H1 (cell line): ENCODE measurements around the gene USP10.
A peak's percentile ranks its signal among the peaks of the same experiment; 100 is the strongest.

Experiments used
- PHF8 ChIP-seq: fragments of 200-600 bp; sonication (generic); conservative IDR thresholded peaks from 2 replicates; pipeline ENCODE4 v1.7.1; 2012; ENCODE audit warnings: low read depth, mild to moderate bottlenecking, inconsistent platforms, low read length, moderate library complexity
- POLR2AphosphoS5 ChIP-seq: IDR thresholded peaks from 2 replicates; pipeline ENCODE4 v1.6.1; 2011; ENCODE audit warnings: low read depth, low read length
- TF ChIP-seq, protein P1 (sequence below), 3 experiments: IDR thresholded peaks; 1 replicate in 2 of 3; 2 replicates in 1 of 3; pipeline versions ENCODE4 v1.5.1 to v1.6.1; 2011; ENCODE audit warnings: low read length in 3 of 3, mild to moderate bottlenecking in 3 of 3, inconsistent platforms in 2 of 3, low read depth in 1 of 3, moderate library complexity in 1 of 3; ENCODE audit not compliant: insufficient read depth in 1 of 3; ENCODE audit errors: control extremely low read depth in 1 of 3

DNA sequence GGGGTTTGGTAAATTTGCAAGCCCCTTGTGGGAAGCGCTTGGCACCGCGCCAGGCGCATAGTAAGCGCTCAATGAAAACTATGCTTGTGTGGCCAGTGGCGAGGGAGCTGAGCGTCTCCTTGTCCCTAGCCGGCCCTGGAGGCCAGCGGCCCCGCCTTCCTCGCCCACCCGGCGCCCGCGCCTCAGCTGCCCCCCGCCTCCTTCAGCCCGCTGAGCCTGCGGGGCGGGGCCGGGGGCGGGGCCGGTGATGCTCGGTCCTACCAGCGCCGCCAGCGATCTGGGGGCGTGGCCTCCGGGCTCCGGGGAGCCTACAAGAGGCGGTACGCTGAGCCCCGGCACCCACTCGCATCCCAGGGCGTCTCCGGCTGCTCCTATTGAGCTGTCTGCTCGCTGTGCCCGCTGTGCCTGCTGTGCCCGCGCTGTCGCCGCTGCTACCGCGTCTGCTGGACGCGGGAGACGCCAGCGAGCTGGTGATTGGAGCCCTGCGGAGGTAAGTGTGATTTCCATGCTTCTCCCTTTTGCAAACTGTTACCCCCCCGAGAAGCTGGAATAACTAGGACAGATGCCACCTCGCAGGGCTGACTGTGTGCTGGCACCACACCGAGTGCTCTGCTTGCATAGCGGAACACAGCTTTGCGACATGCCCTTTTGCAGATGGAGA lies 120.0 kb downstream of the USP10 start, which contains the start of gene CRISPLD2:
- peak; percentile 53; the same call in 1 of the 2 replicates for TF ChIP-seq POLR2AphosphoS5
- TF ChIP-seq, protein P1, sequence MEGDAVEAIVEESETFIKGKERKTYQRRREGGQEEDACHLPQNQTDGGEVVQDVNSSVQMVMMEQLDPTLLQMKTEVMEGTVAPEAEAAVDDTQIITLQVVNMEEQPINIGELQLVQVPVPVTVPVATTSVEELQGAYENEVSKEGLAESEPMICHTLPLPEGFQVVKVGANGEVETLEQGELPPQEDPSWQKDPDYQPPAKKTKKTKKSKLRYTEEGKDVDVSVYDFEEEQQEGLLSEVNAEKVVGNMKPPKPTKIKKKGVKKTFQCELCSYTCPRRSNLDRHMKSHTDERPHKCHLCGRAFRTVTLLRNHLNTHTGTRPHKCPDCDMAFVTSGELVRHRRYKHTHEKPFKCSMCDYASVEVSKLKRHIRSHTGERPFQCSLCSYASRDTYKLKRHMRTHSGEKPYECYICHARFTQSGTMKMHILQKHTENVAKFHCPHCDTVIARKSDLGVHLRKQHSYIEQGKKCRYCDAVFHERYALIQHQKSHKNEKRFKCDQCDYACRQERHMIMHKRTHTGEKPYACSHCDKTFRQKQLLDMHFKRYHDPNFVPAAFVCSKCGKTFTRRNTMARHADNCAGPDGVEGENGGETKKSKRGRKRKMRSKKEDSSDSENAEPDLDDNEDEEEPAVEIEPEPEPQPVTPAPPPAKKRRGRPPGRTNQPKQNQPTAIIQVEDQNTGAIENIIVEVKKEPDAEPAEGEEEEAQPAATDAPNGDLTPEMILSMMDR (IDR thresholded peaks at IDR 0.05; ENCODE audit: control extremely low read depth in 1 of 3, insufficient read depth in 1 of 3, low read depth in 1 of 3, low read length in 3 of 3) = no peak
- TF ChIP-seq PHF8 = no peak; the same call in 1 of the 2 replicates
